Bladder microvascular endothelial cell (primary cell): ENCODE measurements around the gene TFRC. TPM values are rescaled to one million over a fixed set of nuclear protein-coding genes. Genes with fewer than 3 reads are reported as not detected.

Experiments used
- total RNA-seq: library from RNA; depleted of rRNA; stranded (reverse); fragments of >200 nt; gene quantifications from 2 replicates; pipeline ENCODE4 v1.2.3, GENCODE V29; 2014

Gene TFRC
- total RNA-seq: 86.1 and 151 TPM in 2 replicates

GRCh38 chr3:196081834-196082618 is at the start of gene TFRC:
Gene TFRC (minus strand): TSS chr3:196082090. CDS start chr3:196077099, 4,991 bp downstream.

Other genes with a start within 250 kb of the TFRC start
- 13.9 and 23.9 TPM in 2 replicates for gene TNK2, start 173.5 kb downstream of the TFRC start, total RNA-seq
- gene ZDHHC19, start 129.3 kb upstream of the TFRC start, total RNA-seq: not detected in 2 replicates
- not detected in 2 replicates for gene SLC51A, start 134.4 kb upstream of the TFRC start, total RNA-seq
- 50.2 and 90.4 TPM in 2 replicates for gene PCYT1A, start 205.6 kb upstream of the TFRC start, total RNA-seq
- 5.0 and 5.5 TPM in 2 replicates for gene DYNLT2B, start 236.2 kb upstream of the TFRC start, total RNA-seq